Progenitor cell of endocrine pancreas (in vitro differentiated cells): ENCODE data around the gene CA5A. TPM values are rescaled to one million over a fixed set of nuclear protein-coding genes. Genes with fewer than 3 reads are reported as not detected.
"Not testable (repeated sequence)": the region's sequence is repeated elsewhere in the genome, so short reads cannot be mapped to it uniquely, and the experiment has no call there.

Experiments
- DNase-seq: peaks from one replicate; pipeline ENCODE4 v3.0.0; 2021; ENCODE audit warnings: low spot score; ENCODE audit not compliant: unreplicated experiment
- H3K27ac Mint-ChIP-seq: 2 replicates; pipeline ENCODE4 v1.8.0; 2021; ENCODE audit warnings: mild to moderate bottlenecking, moderate library complexity, mixed read lengths
- H3K27me3 Mint-ChIP-seq: 2 replicates; pipeline ENCODE4 v1.8.0; 2021; ENCODE audit warnings: mixed read lengths
- H3K36me3 Mint-ChIP-seq: 2 replicates; pipeline ENCODE4 v1.8.0; 2022; ENCODE audit warnings: mixed read lengths; ENCODE audit not compliant: insufficient read depth
- H3K4me1 Mint-ChIP-seq: 2 replicates; pipeline ENCODE4 v1.8.0; 2021; ENCODE audit warnings: low read depth, mixed read lengths
- H3K4me3 Mint-ChIP-seq: 2 replicates; pipeline ENCODE4 v1.8.0; 2021; ENCODE audit warnings: low read depth, mild to moderate bottlenecking, moderate library complexity, mixed read lengths
- H3K9me3 Mint-ChIP-seq: 2 replicates; pipeline ENCODE4 v1.8.0; 2021; ENCODE audit warnings: low read depth, mixed read lengths
- CTCF ChIP-seq: fragments of 200-600 bp; sonication (generic); IDR thresholded peaks from one replicate; pipeline ENCODE4 v1.5.0; 2021; ENCODE audit warnings: antibody characterized with exemption, mild to moderate bottlenecking; ENCODE audit not compliant: unreplicated experiment
- total RNA-seq: library from RNA; stranded (reverse); gene quantifications from 2 replicates; pipeline ENCODE4 v1.2.1, GENCODE V29; 2021

CA5A gene
- total RNA-seq, 1 donor from 2014 or later = 0.36 TPM

DNA sequence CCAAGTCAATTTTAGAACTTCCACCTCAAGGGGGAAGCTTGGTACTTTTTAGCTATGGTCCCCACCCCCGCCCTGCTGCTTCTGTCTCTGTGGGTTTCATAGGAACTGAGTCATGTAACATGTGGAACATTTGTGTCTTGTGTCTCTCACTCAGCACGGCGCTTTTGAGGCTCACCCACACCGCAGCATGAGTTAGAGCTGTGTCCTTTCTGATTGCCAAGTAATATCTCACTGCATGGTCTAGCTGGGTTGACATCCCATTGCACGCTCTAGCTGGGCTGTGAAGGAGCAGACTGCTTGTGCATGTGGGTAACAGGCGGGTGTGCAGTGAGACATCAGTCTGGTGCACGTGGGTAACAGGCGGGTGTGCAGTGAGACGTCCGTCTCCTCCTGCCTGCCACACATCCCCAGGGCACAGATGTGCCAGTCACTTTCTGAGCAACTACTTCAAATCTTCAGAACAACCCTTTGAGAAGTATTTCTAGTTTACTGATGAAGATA is 40.6 kb downstream of the CA5A start:
- no peaks in the 10 kb centered on the region for H3K36me3 Mint-ChIP-seq
- no peak for TF ChIP-seq CTCF
- DNase-seq = no peak
- H3K27ac Mint-ChIP-seq = no peak overlapping the region
- peaks cover 13% of the 10 kb centered on the region for H3K27me3 Mint-ChIP-seq
- H3K4me1 Mint-ChIP-seq = no peaks in the 10 kb centered on the region
- H3K9me3 Mint-ChIP-seq = no peaks in the 10 kb centered on the region
- no peak overlapping the region for H3K4me3 Mint-ChIP-seq

GRCh38 chr16:87894005-87894404 is 42.3 kb downstream of the CA5A start:
- not testable (repeated sequence) for H3K36me3 Mint-ChIP-seq, DNase-seq, H3K4me1 Mint-ChIP-seq, H3K4me3 Mint-ChIP-seq, H3K9me3 Mint-ChIP-seq, H3K27ac Mint-ChIP-seq
- peaks cover 13% of the 10 kb centered on the region for H3K27me3 Mint-ChIP-seq

DNA sequence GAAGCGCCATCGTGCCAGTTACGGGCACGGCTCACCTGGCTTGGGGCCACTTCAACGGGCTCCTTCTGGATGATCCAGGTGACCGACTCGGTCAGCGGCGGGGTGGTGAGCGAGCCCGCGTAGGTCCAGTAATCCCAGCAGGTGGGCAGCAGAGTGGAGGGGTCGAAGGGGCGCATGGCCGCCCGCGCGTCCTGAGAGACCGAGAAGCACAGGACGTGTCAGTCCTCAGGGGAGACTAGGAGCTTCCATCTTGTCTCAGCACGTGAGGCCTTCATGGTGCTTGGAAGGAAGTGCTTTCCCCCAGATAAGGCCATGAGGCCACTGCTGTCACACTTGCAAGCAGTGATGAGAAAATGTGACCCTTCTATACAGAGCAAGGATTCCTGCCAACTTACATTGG is 44.6 kb downstream of the CA5A start:
- Mint-ChIP-seq H3K27me3 (peaks cover 10% of the 10 kb centered on the region), H3K36me3 (no peaks in the 10 kb centered on the region), H3K9me3 (no peaks in the 10 kb centered on the region), H3K4me1 (no peaks in the 10 kb centered on the region), H3K4me3 (no peak overlapping the region), H3K27ac (no peak overlapping the region)
- no peak for TF ChIP-seq CTCF
- DNase-seq = no peak

- H3K27me3 Mint-ChIP-seq, H3K36me3 Mint-ChIP-seq, H3K27ac Mint-ChIP-seq, H3K4me3 Mint-ChIP-seq, H3K4me1 Mint-ChIP-seq, DNase-seq, H3K9me3 Mint-ChIP-seq: not testable (repeated sequence)
Observed at GRCh38 chr16:87889762-87890161, 46.6 kb downstream of the CA5A start.

GRCh38 chr16:87888346-87888745 is 48.0 kb downstream of the CA5A start:
- H3K36me3 Mint-ChIP-seq, H3K9me3 Mint-ChIP-seq, DNase-seq, H3K27me3 Mint-ChIP-seq, H3K4me1 Mint-ChIP-seq, H3K4me3 Mint-ChIP-seq, H3K27ac Mint-ChIP-seq: not testable (repeated sequence)

DNA sequence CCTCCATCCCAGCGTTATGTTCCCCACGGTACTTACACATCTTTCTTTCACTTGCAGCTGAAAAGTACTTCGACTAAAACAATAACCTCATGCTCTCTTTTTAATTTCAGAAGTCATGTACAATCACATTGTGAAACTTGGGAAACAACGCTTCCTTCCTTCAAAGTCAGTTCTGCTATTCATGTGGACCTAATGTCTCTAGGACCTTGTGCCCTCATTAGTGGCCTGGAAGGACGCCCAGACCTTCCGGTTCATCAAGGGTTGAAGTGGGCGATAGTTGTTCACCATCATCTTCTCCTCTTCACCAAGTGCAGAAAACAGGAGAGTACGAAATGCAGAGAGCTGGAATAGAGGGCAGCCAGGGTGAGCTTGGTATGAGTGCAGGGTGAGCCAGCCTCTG is 48.4 kb downstream of the CA5A start:
- H3K36me3 Mint-ChIP-seq, H3K4me1 Mint-ChIP-seq, H3K9me3 Mint-ChIP-seq, H3K4me3 Mint-ChIP-seq, DNase-seq, H3K27ac Mint-ChIP-seq, H3K27me3 Mint-ChIP-seq: not testable (repeated sequence)

GRCh38 chr16:87885371-87885967 is 50.9 kb downstream of the CA5A start:
- not testable (repeated sequence) for H3K9me3 Mint-ChIP-seq, DNase-seq, H3K4me3 Mint-ChIP-seq, H3K36me3 Mint-ChIP-seq
- Mint-ChIP-seq H3K27ac (peak overlapping the region; percentile 17), H3K27me3 (peaks cover 17% of the 10 kb centered on the region), H3K4me1 (peaks cover 16% of the 10 kb centered on the region)

- Mint-ChIP-seq H3K36me3 (no peaks in the 10 kb centered on the region), H3K27me3 (peaks cover 15% of the 10 kb centered on the region), H3K9me3 (no peaks in the 10 kb centered on the region), H3K4me3 (no peak overlapping the region), H3K4me1 (peaks cover 35% of the 10 kb centered on the region), H3K27ac (no peak overlapping the region)
- DNase-seq = no peak
- TF ChIP-seq CTCF = no peak
Observed at GRCh38 chr16:87882436-87883019, 53.8 kb downstream of the CA5A start.
